ENCODE measurements around the gene ADCY10. TPM values are rescaled to one million over a fixed set of nuclear protein-coding genes. Genes with fewer than 3 reads are reported as not detected.

Gene ADCY10
- total and polyA plus RNA-seq, 2 of the 8 experiments (the other 6 are each of a cell fraction or from before 2014, with no cell fraction given) = 0.02 TPM; not detected in 1

DNA sequence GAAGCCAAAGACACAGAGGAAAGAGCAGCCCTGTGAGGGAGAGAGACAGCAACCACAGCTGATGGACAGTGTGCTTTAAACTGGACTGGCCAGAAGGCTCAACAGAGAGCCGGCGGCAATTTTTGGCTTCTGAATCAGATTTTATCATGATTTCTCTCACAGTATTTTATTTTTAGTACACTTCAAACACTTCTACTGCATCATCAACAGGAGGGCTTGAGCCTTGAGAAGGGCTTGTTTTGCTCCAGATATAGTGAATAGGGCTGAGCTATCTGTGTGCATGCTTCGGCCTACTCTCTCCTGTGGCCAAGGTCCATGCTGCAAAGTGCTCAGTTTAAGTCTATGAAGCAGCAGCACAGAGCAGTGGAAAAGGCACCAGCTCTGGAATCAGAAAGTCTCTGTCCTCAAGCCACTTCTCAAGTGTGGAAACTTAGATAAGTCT, 33.3 kb downstream of the ADCY10 start:
- Histone ChIP-seq H3K79me1 (ENCODE audit: low read depth, low read length) (no peaks in the 10 kb centered on the region), H2AK5ac (ENCODE audit: low read depth, low read length) (no peak overlapping the region), H3K9me3 (ENCODE audit: insufficient read depth in 2 of 2, low read depth in 1 of 2, low read length in 1 of 2) (no peaks in the 10 kb centered on the region), H3K4me3 (ENCODE audit: extremely low read depth in 1 of 4, insufficient read depth in 2 of 4, low read depth in 3 of 4, low read length in 4 of 4) (no peak overlapping the region), H3K27ac (ENCODE audit: low read depth, low read length) (no peak overlapping the region), H3K27me3 (replicated peaks in 1 of 4; ENCODE audit: control insufficient read depth in 3 of 4, extremely low read depth in 1 of 4, insufficient read depth in 3 of 4, low read length in 3 of 4) (no peaks in the 10 kb centered on the region), H3K4me1 (replicated peaks in 1 of 4; ENCODE audit: control insufficient read depth in 3 of 4, insufficient read depth in 4 of 4, low read length in 3 of 4) (no peaks in the 10 kb centered on the region), H2BK120ac (replicated peaks; ENCODE audit: low read depth, low read length) (no peak overlapping the region), H3K23ac (ENCODE audit: insufficient read length) (no peak overlapping the region), H4K91ac (replicated peaks; ENCODE audit: insufficient read length, low read length) (no peak overlapping the region), H4K20me1 (replicated peaks in 1 of 2; ENCODE audit: control insufficient read depth in 1 of 2, insufficient read depth in 2 of 2, low read length in 2 of 2) (no peaks in the 10 kb centered on the region), H2AFZ (ENCODE audit: low read length) (no peak overlapping the region), H3K23me2 (ENCODE audit: low read depth, low read length) (no peaks in the 10 kb centered on the region), H3K4me2 (ENCODE audit: insufficient read depth in 1 of 2, low read depth in 2 of 2, low read length in 2 of 2) (no peak overlapping the region), H2BK12ac (ENCODE audit: low read depth, low read length) (no peak overlapping the region), H3K4ac (replicated peaks; ENCODE audit: insufficient read length, low read depth, low read length) (no peak overlapping the region), H4K8ac (ENCODE audit: extremely low read depth, insufficient read depth, low read length) (no peak overlapping the region), H3K9ac (replicated peaks in 1 of 4; ENCODE audit: extremely low read depth in 1 of 4, low read depth in 3 of 4, low read length in 3 of 4) (no peak overlapping the region), H3K79me2 (ENCODE audit: control insufficient read depth in 1 of 2, insufficient read depth in 2 of 2, low read length in 2 of 2) (no peaks in the 10 kb centered on the region), H3K14ac (ENCODE audit: insufficient read length) (no peak overlapping the region), H2BK5ac (ENCODE audit: low read depth, low read length) (no peak overlapping the region), H2BK15ac (ENCODE audit: low read length) (no peak overlapping the region), H4K5ac (ENCODE audit: insufficient read length, low read depth, low read length) (no peak overlapping the region), H3K36me3 (ENCODE audit: control insufficient read depth in 2 of 4, insufficient read depth in 4 of 4, low read length in 3 of 4) (no peaks in the 10 kb centered on the region), H2BK20ac (ENCODE audit: low read length) (no peak overlapping the region), H3K18ac (ENCODE audit: extremely low read depth, low read length) (no peak overlapping the region), H3K56ac (replicated peaks; ENCODE audit: insufficient read length, low read depth, low read length) (no peak overlapping the region)
- 94% methylated on average over 3 of the region's 3 CpGs; no CpG with 5 or more reads in 1 of the 2 experiments for WGBS, 2 experiments (ENCODE audit: extremely low coverage in 1 of 2, insufficient coverage in 1 of 2, insufficient read length in 1 of 2, insufficient replicate concordance in 2 of 2, low coverage in 1 of 2, low lambda C conversion rate in 2 of 2, missing lambda C conversion rate in 1 of 2)
- FAIRE-seq (no peak), DNase-seq (ENCODE audit: low read depth in 1 of 2, low spot score in 2 of 2) (no peak)
- ChIA-PET CTCF (ENCODE audit: partially characterized antibody) (interaction anchor here (0.6 to 2.0 kb wide), 4 partner anchors 9 to 163 kb away, joined by 3 to 6 read pairs (median 5); no protein-coding TSS in a partner anchor), POLR2A (ENCODE audit: partially characterized antibody) (interaction anchor here (2.5 kb wide), 1 partner anchor 55 kb away, joined by 5 read pairs; no protein-coding TSS in a partner anchor)
- TF ChIP-seq RBBP5 (IDR thresholded peaks at IDR 0.05; ENCODE audit: borderline replicate concordance, low read depth, low read length) (no peak), SP1 (IDR thresholded peaks at IDR 0.05; ENCODE audit: low read depth, low read length) (no peak), ASH2L (IDR thresholded peaks at IDR 0.05; ENCODE audit: low read length) (no peak), SP2 (IDR thresholded peaks at IDR 0.05; ENCODE audit: low read length) (no peak), GABPA (IDR thresholded peaks at IDR 0.05; ENCODE audit: borderline replicate concordance, insufficient read depth, low read length) (no peak), NANOG (IDR thresholded peaks at IDR 0.05; ENCODE audit: insufficient read depth, low read depth, low read length, poor library complexity, severe bottlenecking) (no peak), RFX5 (IDR thresholded peaks at IDR 0.05; ENCODE audit: borderline replicate concordance, low read depth, low read length) (no peak), SP4 (IDR thresholded peaks at IDR 0.05; ENCODE audit: low read length) (no peak), TAF7 (optimal IDR thresholded peaks at IDR 0.05; ENCODE audit: borderline replicate concordance, low read depth, low read length) (no peak), SRF (IDR thresholded peaks at IDR 0.05; ENCODE audit: low read depth, low read length) (no peak), CBX8 (IDR thresholded peaks at IDR 0.05; ENCODE audit: borderline replicate concordance, low read depth, low read length) (no peak), RXRA (IDR thresholded peaks at IDR 0.05; ENCODE audit: insufficient read depth, low read depth, low read length) (no peak), SIX5 (IDR thresholded peaks at IDR 0.05; ENCODE audit: low read depth, low read length) (no peak)
- TF ChIP-seq, protein P1, sequence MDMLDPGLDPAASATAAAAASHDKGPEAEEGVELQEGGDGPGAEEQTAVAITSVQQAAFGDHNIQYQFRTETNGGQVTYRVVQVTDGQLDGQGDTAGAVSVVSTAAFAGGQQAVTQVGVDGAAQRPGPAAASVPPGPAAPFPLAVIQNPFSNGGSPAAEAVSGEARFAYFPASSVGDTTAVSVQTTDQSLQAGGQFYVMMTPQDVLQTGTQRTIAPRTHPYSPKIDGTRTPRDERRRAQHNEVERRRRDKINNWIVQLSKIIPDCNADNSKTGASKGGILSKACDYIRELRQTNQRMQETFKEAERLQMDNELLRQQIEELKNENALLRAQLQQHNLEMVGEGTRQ (IDR thresholded peaks at IDR 0.05; ENCODE audit: low read length) = no peak
